K562 (cell line): ENCODE measurements around the gene SMIM15. TPM values are rescaled to one million over a fixed set of nuclear protein-coding genes. Genes with fewer than 3 reads are reported as not detected.
A peak's percentile ranks its signal among the peaks of the same experiment; 100 is the strongest.

Experiments used
- CHCHD3 ChIP-seq: fragments of 250-450 bp; sonication (Bioruptor Pico); IDR thresholded peaks from 2 replicates; pipeline ENCODE4 v2.1.2; 2022; ENCODE audit warnings: mild to moderate bottlenecking
- EGR1 ChIP-seq: fragments of 450-650 bp; conservative IDR thresholded peaks from 2 replicates; pipeline ENCODE4 v1.6.1; 2017; ENCODE audit warnings: mild to moderate bottlenecking
- GTF2A2 ChIP-seq: IDR thresholded peaks from 2 replicates; pipeline ENCODE4 v1.6.1; 2016; ENCODE audit warnings: mild to moderate bottlenecking, missing genetic modification characterization, missing compliant biosample characterization
- MIER1 ChIP-seq: fragments of 450-650 bp; IDR thresholded peaks from 2 replicates; pipeline ENCODE4 v1.6.1; 2016; ENCODE audit warnings: antibody characterized with exemption, mild to moderate bottlenecking, low read depth
- PML ChIP-seq: IDR thresholded peaks from 2 replicates; pipeline ENCODE4 v1.6.1; 2012; ENCODE audit warnings: low read length, inconsistent platforms
- POLR3A ChIP-seq: IDR thresholded peaks from 2 replicates; pipeline ENCODE4 v1.6.1; 2011; ENCODE audit warnings: borderline replicate concordance, mild to moderate bottlenecking, moderate library complexity; ENCODE audit not compliant: insufficient read length, insufficient read depth; ENCODE audit errors: extremely low read depth
- POU5F1 ChIP-seq: fragments of 150-350 bp; IDR thresholded peaks from 2 replicates; pipeline ENCODE4 v1.6.1; 2014; ENCODE audit warnings: borderline replicate concordance, low read length, low read depth, mild to moderate bottlenecking; ENCODE audit not compliant: partially characterized antibody
- SUPT5H ChIP-seq: fragments of 450-650 bp; IDR thresholded peaks from 2 replicates; pipeline ENCODE4 v1.6.1; 2016
- TRIM28 ChIP-seq: fragments of 450-650 bp; IDR thresholded peaks from 2 replicates; pipeline ENCODE4 v1.6.1; 2017
- ZNF324 ChIP-seq: fragments of 250-450 bp; sonication (Bioruptor Pico); IDR thresholded peaks from 2 replicates; pipeline ENCODE4 v1.4.0; 2020; ENCODE audit warnings: mild to moderate bottlenecking
- ZNF436 ChIP-seq: fragments of 250-450, 450-650 bp; sonication (Bioruptor Pico); formaldehyde crosslinking; IDR thresholded peaks from 2 replicates; pipeline ENCODE4 v1.7.0; 2020; ENCODE audit warnings: mild to moderate bottlenecking
- polyA plus RNA-seq, 8 experiments: library from polyadenylated mRNA; depleted of rRNA in 4 of 8; stranded (reverse) in 5 of 8; unstranded in 3 of 8; fragments of >200 nt; fragmentation: Nextera tagmentation in 2 of 8; fragmentation: Illumina TruSeq in 1 of 8; extraction: Ambion mirVana in 2 of 8; extraction: Trizol in 1 of 8; gene quantifications; 2 replicates each; pipeline versions ENCODE4 v1.2.1 to v1.2.3, GENCODE V29; 2011 to 2014; ENCODE audit warnings: inconsistent platforms in 1 of 8, missing spikeins in 1 of 8
- total RNA-seq, 7 experiments: library from RNA; depleted of rRNA in 6 of 7; stranded (reverse); fragments of >200 nt in 6 of 7; fragmentation: Illumina TruSeq in 2 of 7; extraction: Trizol in 2 of 7; gene quantifications; 2 replicates each; pipeline versions ENCODE4 v1.2.1 to v1.2.3, GENCODE V29; 2011 to 2021; ENCODE audit warnings: low replicate concordance in 1 of 7
- TF ChIP-seq, protein P1 (sequence below): IDR thresholded peaks from 3 replicates; pipeline ENCODE4 v1.6.1; 2011; ENCODE audit warnings: borderline replicate concordance, mild to moderate bottlenecking; ENCODE audit not compliant: insufficient read length, insufficient read depth
- TF ChIP-seq, protein P2 (sequence below): fragments of 250-450 bp; sonication (Bioruptor Pico); IDR thresholded peaks from 2 replicates; pipeline ENCODE4 v1.8.0; 2022; ENCODE audit warnings: inconsistent platforms
- TF ChIP-seq, protein P3 (sequence below): sonication (generic); formaldehyde crosslinking; IDR thresholded peaks from 2 replicates; pipeline ENCODE4 v1.8.0; 2023; ENCODE audit warnings: mild to moderate bottlenecking, missing genetic modification reagents
- TF ChIP-seq, protein P4 (sequence below): fragments of 250-450 bp; sonication (Bioruptor Pico); IDR thresholded peaks from 2 replicates; pipeline ENCODE4 v1.5.0; 2022; ENCODE audit warnings: mild to moderate bottlenecking
- TF ChIP-seq, protein P5 (sequence below): fragments of 250-450 bp; sonication (Bioruptor Pico); IDR thresholded peaks from 2 replicates; pipeline ENCODE4 v1.8.0; 2021; ENCODE audit warnings: moderate library complexity, mild to moderate bottlenecking, inconsistent platforms
- TF ChIP-seq, protein P6 (sequence below): fragments of 250-450 bp; sonication (Bioruptor Pico); IDR thresholded peaks from 2 replicates; pipeline ENCODE4 v1.4.0; 2020; ENCODE audit warnings: mild to moderate bottlenecking, moderate library complexity

The SMIM15 gene
- total and polyA plus RNA-seq, 9 of the 15 experiments (the other 6 are each of a cell fraction or from before 2014, with no cell fraction given) = 16.6 to 124 (median 82.0) TPM

DNA sequence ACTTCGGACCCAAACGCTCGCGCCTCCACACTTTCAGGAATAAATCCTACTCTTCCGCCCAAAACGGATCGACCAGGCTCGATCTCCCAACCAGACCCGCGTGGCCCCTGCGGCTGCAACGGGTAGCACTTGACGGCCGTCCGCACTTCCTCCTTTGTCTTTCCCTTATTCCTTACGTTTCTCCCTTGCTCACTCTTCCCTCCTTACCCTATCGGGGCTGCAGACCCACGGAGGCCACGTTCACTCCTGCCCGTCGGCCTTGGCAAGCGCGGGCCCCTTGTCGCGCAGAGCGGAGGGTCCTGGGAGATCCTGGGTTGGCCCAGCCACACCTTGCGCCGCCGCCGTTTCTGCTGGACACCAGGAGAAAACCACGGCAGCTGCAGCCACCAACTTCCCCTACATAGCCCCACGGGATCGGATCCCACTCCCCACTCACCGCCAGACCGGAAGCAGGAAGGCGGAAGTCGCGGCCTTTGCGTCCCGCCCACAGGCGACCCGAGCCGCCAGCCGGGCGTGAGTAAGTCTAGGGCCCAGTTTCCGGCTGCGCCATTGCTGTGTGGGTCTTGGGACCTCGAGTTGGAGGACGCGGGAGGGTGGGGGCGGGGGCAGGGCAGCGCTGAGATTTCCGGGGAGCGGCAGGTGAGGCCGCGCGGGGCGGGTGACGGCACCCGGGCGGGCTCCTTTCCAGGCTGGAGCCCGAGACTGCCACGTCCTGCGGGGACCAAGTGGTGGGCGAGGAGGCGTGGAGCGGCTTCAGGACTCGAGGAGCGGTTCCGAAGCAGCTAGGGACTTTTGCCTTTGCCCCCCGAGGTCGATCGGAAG, at the start of gene SMIM15 (continued):
- no peak for TF ChIP-seq ZNF324
- TF ChIP-seq POU5F1 = no peak
- TF ChIP-seq, protein P1, sequence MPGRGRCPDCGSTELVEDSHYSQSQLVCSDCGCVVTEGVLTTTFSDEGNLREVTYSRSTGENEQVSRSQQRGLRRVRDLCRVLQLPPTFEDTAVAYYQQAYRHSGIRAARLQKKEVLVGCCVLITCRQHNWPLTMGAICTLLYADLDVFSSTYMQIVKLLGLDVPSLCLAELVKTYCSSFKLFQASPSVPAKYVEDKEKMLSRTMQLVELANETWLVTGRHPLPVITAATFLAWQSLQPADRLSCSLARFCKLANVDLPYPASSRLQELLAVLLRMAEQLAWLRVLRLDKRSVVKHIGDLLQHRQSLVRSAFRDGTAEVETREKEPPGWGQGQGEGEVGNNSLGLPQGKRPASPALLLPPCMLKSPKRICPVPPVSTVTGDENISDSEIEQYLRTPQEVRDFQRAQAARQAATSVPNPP = no peak
- TF ChIP-seq SUPT5H = peak; percentile 93
- peak; percentile 54 for TF ChIP-seq PML
- TF ChIP-seq, protein P2, sequence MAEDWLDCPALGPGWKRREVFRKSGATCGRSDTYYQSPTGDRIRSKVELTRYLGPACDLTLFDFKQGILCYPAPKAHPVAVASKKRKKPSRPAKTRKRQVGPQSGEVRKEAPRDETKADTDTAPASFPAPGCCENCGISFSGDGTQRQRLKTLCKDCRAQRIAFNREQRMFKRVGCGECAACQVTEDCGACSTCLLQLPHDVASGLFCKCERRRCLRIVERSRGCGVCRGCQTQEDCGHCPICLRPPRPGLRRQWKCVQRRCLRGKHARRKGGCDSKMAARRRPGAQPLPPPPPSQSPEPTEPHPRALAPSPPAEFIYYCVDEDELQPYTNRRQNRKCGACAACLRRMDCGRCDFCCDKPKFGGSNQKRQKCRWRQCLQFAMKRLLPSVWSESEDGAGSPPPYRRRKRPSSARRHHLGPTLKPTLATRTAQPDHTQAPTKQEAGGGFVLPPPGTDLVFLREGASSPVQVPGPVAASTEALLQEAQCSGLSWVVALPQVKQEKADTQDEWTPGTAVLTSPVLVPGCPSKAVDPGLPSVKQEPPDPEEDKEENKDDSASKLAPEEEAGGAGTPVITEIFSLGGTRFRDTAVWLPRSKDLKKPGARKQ (CRISPR knock-in tag) = no peak
- TF ChIP-seq, protein P3, sequence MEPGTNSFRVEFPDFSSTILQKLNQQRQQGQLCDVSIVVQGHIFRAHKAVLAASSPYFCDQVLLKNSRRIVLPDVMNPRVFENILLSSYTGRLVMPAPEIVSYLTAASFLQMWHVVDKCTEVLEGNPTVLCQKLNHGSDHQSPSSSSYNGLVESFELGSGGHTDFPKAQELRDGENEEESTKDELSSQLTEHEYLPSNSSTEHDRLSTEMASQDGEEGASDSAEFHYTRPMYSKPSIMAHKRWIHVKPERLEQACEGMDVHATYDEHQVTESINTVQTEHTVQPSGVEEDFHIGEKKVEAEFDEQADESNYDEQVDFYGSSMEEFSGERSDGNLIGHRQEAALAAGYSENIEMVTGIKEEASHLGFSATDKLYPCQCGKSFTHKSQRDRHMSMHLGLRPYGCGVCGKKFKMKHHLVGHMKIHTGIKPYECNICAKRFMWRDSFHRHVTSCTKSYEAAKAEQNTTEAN = peak; percentile 40; the same call in 1 of the 2 replicates
- TF ChIP-seq, protein P4, sequence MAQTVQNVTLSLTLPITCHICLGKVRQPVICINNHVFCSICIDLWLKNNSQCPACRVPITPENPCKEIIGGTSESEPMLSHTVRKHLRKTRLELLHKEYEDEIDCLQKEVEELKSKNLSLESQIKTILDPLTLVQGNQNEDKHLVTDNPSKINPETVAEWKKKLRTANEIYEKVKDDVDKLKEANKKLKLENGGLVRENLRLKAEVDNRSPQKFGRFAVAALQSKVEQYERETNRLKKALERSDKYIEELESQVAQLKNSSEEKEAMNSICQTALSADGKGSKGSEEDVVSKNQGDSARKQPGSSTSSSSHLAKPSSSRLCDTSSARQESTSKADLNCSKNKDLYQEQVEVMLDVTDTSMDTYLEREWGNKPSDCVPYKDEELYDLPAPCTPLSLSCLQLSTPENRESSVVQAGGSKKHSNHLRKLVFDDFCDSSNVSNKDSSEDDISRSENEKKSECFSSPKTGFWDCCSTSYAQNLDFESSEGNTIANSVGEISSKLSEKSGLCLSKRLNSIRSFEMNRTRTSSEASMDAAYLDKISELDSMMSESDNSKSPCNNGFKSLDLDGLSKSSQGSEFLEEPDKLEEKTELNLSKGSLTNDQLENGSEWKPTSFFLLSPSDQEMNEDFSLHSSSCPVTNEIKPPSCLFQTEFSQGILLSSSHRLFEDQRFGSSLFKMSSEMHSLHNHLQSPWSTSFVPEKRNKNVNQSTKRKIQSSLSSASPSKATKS (CRISPR knock-in tag) = no peak
- TF ChIP-seq EGR1 = peak; percentile 76
- TF ChIP-seq, protein P5, sequence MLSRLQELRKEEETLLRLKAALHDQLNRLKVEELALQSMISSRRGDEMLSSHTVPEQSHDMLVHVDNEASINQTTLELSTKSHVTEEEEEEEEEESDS (CRISPR knock-in tag) = no peak
- TF ChIP-seq ZNF436 (CRISPR knock-in tag) = no peak
- TF ChIP-seq, protein P6, sequence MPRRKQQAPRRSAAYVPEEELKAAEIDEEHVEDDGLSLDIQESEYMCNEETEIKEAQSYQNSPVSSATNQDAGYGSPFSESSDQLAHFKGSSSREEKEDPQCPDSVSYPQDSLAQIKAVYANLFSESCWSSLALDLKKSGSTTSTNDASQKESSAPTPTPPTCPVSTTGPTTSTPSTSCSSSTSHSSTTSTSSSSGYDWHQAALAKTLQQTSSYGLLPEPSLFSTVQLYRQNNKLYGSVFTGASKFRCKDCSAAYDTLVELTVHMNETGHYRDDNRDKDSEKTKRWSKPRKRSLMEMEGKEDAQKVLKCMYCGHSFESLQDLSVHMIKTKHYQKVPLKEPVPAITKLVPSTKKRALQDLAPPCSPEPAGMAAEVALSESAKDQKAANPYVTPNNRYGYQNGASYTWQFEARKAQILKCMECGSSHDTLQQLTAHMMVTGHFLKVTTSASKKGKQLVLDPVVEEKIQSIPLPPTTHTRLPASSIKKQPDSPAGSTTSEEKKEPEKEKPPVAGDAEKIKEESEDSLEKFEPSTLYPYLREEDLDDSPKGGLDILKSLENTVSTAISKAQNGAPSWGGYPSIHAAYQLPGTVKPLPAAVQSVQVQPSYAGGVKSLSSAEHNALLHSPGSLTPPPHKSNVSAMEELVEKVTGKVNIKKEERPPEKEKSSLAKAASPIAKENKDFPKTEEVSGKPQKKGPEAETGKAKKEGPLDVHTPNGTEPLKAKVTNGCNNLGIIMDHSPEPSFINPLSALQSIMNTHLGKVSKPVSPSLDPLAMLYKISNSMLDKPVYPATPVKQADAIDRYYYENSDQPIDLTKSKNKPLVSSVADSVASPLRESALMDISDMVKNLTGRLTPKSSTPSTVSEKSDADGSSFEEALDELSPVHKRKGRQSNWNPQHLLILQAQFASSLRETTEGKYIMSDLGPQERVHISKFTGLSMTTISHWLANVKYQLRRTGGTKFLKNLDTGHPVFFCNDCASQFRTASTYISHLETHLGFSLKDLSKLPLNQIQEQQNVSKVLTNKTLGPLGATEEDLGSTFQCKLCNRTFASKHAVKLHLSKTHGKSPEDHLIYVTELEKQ (CRISPR knock-in tag) = no peak
- no peak for TF ChIP-seq CHCHD3
- TF ChIP-seq TRIM28 = no peak
- TF ChIP-seq GTF2A2 = no peak
- TF ChIP-seq MIER1 = peak; percentile 48; the same call in 1 of the 2 replicates
- no peak for TF ChIP-seq POLR3A
